Measurements from ENCODE around the gene STIP1. TPM values are rescaled to one million over a fixed set of nuclear protein-coding genes. Genes with fewer than 3 reads are reported as not detected.

Gene STIP1
- polyA plus RNA-seq, 1 experiment = 139 TPM

GRCh38 chr11:64141081-64141783, 44.7 kb upstream of the STIP1 start:
- Histone ChIP-seq H3K4me3 (ENCODE audit: low read depth, low read length) (no peak overlapping the region), H3K27me3 (ENCODE audit: control insufficient read depth, insufficient read depth, low read length) (no peaks in the 10 kb centered on the region), H3K36me3 (ENCODE audit: control insufficient read depth, insufficient read depth, low read length) (no peaks in the 10 kb centered on the region)
- POLR2A ChIA-PET = no interaction called here
- no peak for DNase-seq (ENCODE audit: low read depth)
- CTCF ChIA-PET = interaction anchor here (0.7 to 4.2 kb wide), 3 partner anchors 8 to 140 kb away, joined by 3 to 23 read pairs (median 4); no protein-coding TSS in a partner anchor
- no peak for TF ChIP-seq CTCF (IDR thresholded peaks at IDR 0.05; ENCODE audit: insufficient read depth, low read depth, low read length)

- no peaks in the 10 kb centered on the region for H3K27me3 ChIP-seq (ENCODE audit: control insufficient read depth, insufficient read depth, low read length)
- POLR2A ChIA-PET = no interaction called here
- H3K36me3 ChIP-seq (ENCODE audit: control insufficient read depth, insufficient read depth, low read length) = no peaks in the 10 kb centered on the region
- CTCF ChIA-PET = interaction anchor here (0.6 to 10.3 kb wide), 12 partner anchors 7 to 358 kb away, joined by 3 to 239 read pairs (median 4); no protein-coding TSS in a partner anchor
- no peak for TF ChIP-seq CTCF (IDR thresholded peaks at IDR 0.05; ENCODE audit: insufficient read depth, low read depth, low read length)
- H3K4me3 ChIP-seq (ENCODE audit: low read depth, low read length) = no peak overlapping the region
- DNase-seq (ENCODE audit: low read depth) = no peak
These were observed 41.1 kb upstream of the STIP1 start for GRCh38 chr11:64144587-64145472.

- no peaks in the 10 kb centered on the region for H3K27me3 ChIP-seq (ENCODE audit: control insufficient read depth, insufficient read depth, low read length)
- peak; percentile 81 for TF ChIP-seq CTCF (IDR thresholded peaks at IDR 0.05; ENCODE audit: insufficient read depth, low read depth, low read length)
- no peak overlapping the region for H3K4me3 ChIP-seq (ENCODE audit: low read depth, low read length)
- POLR2A ChIA-PET = no interaction called here
- DNase-seq (ENCODE audit: low read depth) = no peak
- CTCF ChIA-PET = interaction anchor here (0.5 to 10.3 kb wide), 11 partner anchors 9 to 158 kb away, joined by 3 to 239 read pairs (median 4); no protein-coding TSS in a partner anchor
- H3K36me3 ChIP-seq (ENCODE audit: control insufficient read depth, insufficient read depth, low read length) = no peaks in the 10 kb centered on the region; the same call in 1 of the 2 replicates
These were observed 39.7 kb upstream of the STIP1 start for GRCh38 chr11:64146036-64146955.

GRCh38 chr11:64148226-64148916, 37.6 kb upstream of the STIP1 start:
- ChIA-PET POLR2A (no interaction called here), CTCF (interaction anchor here (0.6 to 10.3 kb wide), 28 partner anchors 9 to 410 kb away, joined by 3 to 239 read pairs (median 4); partner anchors contain the start of genes COX8A, MARK2 and PLCB3)
- Histone ChIP-seq H3K27me3 (ENCODE audit: control insufficient read depth, insufficient read depth, low read length) (no peaks in the 10 kb centered on the region), H3K36me3 (ENCODE audit: control insufficient read depth, insufficient read depth, low read length) (no peaks in the 10 kb centered on the region; the same call in 1 of the 2 replicates), H3K4me3 (ENCODE audit: low read depth, low read length) (no peak overlapping the region)
- peak; percentile 94 for TF ChIP-seq CTCF (IDR thresholded peaks at IDR 0.05; ENCODE audit: insufficient read depth, low read depth, low read length)
- no peak for DNase-seq (ENCODE audit: low read depth)
